Stimulated activated CD8-positive, alpha-beta memory T cell treated with anti-CD3 and anti-CD28 coated beads, Interleukin-2, amount 100 ng/mL, for 1 hour (primary cell): ENCODE data around the gene CYRIA.

ENCODE experiments used
- DNase-seq, 2 donors: peaks; one replicate each; pipeline ENCODE4 v3.0.0-alpha.2; 2020; ENCODE audit warnings: low read depth in 2 of 2

Gene CYRIA

DNA sequence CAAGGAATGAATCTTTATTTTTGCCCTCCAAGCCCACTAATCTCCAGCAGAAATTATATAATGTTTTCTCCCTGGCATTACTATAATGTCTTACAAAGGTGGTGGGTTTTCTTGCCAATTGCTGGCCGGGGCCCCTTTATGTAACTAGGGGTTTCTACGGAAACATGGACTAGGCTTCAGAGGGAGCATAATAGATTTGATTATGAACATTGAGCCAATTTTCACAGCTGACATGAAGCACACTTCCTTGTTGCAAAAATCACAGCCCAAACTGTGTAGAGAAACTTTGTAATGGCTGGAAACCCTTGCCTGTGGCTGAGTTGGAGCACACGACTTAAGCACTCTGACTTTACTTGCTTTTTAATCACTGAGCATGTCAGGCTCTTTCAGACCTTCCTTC lies 3.8 kb upstream of the CYRIA start:
- no peak for DNase-seq

DNA sequence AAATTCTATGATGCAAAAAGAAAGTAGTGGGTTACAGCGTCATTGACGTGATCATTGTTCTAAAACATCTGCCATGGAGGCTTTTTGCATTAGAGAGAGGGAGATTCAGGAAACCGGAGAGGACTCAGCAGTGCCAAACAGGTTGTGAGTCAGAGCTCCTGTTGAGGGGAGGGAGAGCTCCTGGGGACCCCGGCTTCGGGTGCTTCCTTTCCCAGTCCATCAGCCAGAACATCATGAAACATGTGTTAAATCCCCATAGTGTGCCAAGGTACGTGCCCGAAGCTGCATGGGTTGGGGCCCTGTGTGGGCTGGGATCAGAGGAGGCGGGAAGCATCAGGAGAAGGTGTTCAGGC lies 791 bp upstream of the CYRIA start:
- DNase-seq = no peak

DNA sequence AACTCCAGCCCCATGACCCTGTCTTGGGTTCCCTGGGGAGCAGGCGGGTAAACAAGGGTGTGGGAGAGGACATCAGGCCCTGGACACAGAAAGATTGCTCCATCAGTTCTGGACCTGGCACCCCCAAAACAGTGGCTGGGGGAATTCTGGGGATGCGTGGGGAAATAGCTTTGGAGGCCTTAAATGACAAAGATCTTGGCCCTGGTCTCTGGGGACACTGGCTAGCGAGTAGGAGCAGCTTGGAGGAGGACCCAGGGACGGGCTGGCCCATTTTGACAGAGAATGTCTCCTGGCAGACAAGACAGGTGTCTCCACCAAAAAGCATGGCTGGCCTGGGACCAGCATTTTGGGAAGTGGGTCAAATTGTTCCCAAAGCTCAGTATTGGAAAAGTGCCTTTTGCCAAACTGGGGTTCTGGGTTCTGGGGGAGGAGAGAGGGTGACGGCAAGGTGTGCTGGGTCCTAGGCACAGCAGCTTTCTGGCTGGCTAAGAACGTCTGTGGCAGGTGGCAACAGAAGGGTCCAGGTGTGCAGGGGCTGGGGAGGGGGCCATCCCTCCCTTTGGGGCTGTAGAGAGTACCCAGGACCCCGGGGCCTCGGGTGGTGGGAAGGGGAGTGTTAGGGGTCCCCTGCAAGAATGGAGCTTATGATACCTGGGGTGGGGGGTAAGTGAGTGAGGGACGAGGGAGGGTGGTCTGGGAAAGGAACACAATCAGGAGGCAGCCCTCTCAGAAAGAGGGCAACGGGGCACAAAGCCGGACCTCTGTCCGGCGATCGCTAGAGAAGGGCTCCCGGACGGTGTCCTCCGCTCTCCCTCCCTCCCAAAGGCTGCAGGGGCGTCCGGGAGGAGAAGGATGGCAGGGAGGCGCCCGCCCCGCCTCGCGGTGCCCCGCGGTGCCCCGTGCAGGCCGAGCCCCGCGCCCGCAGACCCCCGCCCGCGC lies 556 bp downstream of the CYRIA start:
- DNase-seq = no peak

- no peak for DNase-seq
Observed at GRCh38 chr2:16664052-16664731, 1.4 kb downstream of the CYRIA start.

- no peak for DNase-seq
Observed at GRCh38 chr2:16663121-16663905, 2.3 kb downstream of the CYRIA start.

GRCh38 chr2:16661936-16662839 lies 3.4 kb downstream of the CYRIA start:
- no peak for DNase-seq

- no peak for DNase-seq
Observed at GRCh38 chr2:16661526-16661925, 4.1 kb downstream of the CYRIA start.

- no peak for DNase-seq
Observed at GRCh38 chr2:16660556-16660955, 5.1 kb downstream of the CYRIA start.

GRCh38 chr2:16660114-16660513 lies 5.5 kb downstream of the CYRIA start:
- no peak for DNase-seq

DNA sequence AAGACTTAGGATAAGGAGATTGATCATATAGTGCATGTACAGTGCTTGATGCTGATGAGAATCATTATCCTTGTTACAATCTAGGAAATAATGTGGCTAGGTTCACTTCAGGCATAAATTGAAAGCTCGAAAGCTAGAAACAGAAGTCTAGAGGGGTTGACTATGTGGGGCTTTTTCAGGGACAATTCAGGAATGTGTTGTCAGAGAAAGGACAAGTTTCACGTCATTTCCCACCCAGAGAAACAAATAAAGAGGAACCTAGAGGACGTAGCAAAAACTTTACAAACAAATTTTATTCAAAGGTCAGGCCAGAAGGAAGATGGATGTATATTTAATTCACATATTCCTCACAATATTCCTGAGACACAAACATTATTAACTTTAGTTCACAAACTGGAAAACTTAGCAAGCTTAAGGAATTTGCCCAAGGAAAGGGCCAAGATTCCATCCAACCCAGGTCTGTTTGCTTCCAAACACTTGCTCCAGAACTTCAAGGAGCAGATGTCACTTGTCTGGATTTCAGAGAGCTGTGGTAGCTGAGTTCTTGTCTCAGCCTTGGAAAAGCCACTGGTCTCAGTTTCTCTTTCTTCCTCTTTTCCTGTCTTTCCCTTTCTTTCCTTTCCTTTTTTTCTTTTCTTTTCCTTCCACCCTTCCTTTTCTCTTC lies 7.4 kb downstream of the CYRIA start:
- no peak for DNase-seq

- no peak for DNase-seq
Observed at GRCh38 chr2:16657671-16658070, 8.0 kb downstream of the CYRIA start.

GRCh38 chr2:16656784-16657391 lies 8.7 kb downstream of the CYRIA start:
- no peak for DNase-seq

DNA sequence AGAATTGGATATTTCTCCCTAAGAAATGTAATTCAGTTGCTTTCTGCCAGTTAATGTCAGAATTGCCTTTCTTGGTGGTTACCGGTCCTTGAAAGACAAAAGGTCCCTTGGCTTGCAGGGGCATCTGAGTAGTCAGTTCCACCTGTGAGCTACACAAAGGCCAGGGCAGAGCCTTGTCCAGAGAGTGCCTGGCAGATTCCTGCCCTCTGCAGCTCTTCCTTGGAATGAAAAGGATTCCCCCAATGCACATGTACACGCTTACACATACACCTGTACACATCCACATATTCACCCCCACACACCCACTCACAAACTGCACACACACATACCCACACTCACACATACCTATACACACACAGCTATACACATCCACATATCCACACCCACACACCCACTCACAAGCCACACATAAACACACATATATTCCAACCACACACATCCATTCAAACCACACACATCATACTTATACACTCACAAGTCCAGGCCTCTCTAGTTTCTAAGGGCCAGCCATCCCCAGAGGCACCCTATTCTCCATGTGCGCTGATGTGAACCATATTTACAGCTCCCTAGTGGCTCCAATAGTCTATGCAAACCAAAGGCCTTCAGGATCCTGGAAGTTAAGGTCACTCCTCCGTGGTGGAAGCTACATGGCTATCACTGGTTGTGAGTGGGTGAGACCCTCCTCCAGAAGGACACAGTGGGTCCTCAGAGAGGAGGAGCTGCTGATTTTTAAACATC lies 9.6 kb downstream of the CYRIA start:
- no peak for DNase-seq

DNA sequence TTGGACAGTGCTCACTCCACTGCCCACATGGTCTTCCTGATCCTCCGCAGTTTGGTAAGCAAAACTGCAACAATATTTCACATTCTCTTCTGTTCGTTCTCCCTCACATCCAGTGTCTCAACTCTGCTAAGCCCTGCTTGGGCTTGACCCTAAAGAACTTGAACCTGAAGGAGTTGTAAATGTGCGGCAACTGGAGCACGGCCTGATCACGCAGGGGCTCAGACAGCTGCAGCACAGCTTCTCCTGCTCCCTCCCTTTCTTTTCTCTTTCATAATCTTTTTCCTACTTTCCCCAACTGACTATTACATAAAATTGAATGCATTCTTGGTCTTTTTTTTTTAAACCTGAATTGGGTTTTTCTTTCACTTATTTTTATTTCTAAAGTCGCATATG lies 10.2 kb downstream of the CYRIA start:
- DNase-seq = no peak

GRCh38 chr2:16654833-16655444 lies 10.7 kb downstream of the CYRIA start:
- no peak for DNase-seq

DNA sequence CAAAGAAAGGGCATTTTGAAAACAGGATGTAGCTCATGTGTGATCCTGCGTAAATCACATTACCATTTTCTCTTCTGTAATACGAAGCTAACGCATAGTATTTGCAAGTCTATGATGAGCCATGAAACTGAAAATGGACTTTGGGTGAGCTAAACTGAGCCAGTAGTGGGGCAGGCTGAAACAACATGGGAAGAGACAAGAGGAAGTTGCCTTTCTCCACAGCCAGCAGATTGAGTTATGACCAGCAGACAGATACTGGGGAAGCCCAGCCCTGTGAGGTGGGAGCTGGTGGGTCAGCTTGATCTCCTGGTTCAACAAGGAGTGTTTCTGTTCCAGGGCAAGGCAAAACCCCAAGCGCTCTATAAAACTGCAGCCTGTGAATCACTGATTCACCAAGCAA lies 11.8 kb downstream of the CYRIA start:
- DNase-seq = no peak

- no peak for DNase-seq
Observed at GRCh38 chr2:16653083-16653375, 12.6 kb downstream of the CYRIA start.

DNA sequence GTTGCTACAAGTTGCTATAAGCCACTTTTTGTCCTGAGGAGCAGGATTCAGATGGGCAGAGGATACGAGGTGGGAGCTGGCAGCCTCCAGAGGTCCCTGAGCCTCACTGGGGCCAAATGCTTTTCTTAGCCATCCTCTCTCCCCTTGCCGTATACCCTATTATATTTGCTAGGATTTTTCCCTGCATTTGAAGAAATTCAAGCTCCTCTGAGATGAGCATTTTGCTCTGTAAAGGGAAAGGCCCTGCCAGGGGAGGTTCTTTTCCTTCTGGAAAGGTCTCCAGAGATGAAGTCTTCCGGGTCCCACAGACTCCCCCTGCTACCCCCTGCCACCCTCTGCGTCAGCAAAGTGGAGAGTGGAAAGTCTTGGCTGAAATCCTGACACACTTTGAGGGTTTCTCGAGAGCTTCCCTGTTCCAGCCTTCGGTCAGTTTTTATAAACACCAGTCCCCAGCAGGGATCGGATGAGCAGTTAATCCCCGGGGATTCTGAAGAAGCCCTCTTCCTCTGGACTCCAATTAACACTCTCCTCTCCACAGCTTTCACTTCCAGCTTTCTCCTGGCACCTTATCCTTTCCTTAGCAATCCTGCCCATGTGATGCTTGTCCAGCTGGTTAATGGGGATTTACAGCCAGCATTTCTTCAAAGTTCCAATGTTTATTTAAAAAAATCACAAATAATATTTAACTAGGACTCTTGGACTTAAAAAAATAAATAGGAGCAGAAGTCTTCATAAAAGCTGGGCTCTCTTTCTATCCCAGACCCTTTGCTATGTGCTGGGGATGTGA lies 13.1 kb downstream of the CYRIA start:
- DNase-seq = no peak
